Upper lobe of left lung (tissue), 6 donors: Measurements from ENCODE around the gene CFAP251. TPM values are rescaled to one million over a fixed set of nuclear protein-coding genes. Genes with fewer than 3 reads are reported as not detected.

Source experiments
- ATAC-seq, 2 donors: fragments of 200-7000 bp; cut with Tn5 transposase; one replicate each; pipeline ENCODE4 v1.9.1; 2022; ENCODE audit warnings: mild to moderate bottlenecking in 2 of 2, moderate library complexity in 2 of 2; ENCODE audit not compliant: low FRiP score in 2 of 2
- DNase-seq, 2 donors: peaks; one replicate each; pipeline ENCODE4 v3.0.0-alpha.2; 2019 to 2020
- H3K27ac ChIP-seq, 4 donors: fragments of 200-600 bp; sonication (generic); one replicate each; pipeline ENCODE4 v1.5.1; 2016 to 2019
- H3K27me3 ChIP-seq, 4 donors: fragments of 200-600 bp; sonication (generic); one replicate each; pipeline ENCODE4 v1.5.1; 2017 to 2019
- H3K36me3 ChIP-seq, 4 donors: fragments of 200-600 bp; sonication (generic); one replicate each; pipeline ENCODE4 v1.5.1; 2016 to 2019
- H3K4me1 ChIP-seq, 4 donors: fragments of 200-600 bp; sonication (generic); one replicate each; pipeline ENCODE4 v1.5.1; 2018 to 2019
- H3K4me3 ChIP-seq, 4 donors: fragments of 200-600 bp; sonication (generic); one replicate each; pipeline ENCODE4 v1.5.1; 2017 to 2019; ENCODE audit warnings: mild to moderate bottlenecking in 2 of 4, moderate library complexity in 1 of 4
- H3K9me3 ChIP-seq, 4 donors: fragments of 200-600 bp; sonication (generic); one replicate each; pipeline ENCODE4 v1.5.1; 2018 to 2019
- EP300 ChIP-seq, 4 donors: sonication (generic); formaldehyde crosslinking; IDR thresholded peaks; one replicate each; pipeline ENCODE4 v1.5.1; 2017; ENCODE audit warnings: antibody characterized with exemption in 4 of 4, control low read depth in 2 of 4
- POLR2A ChIP-seq, 4 donors: fragments of 450-650 bp; IDR thresholded peaks; one replicate each; pipeline ENCODE4 v1.5.1; 2016 to 2017; ENCODE audit warnings: antibody characterized with exemption in 4 of 4, mild to moderate bottlenecking in 2 of 4
- POLR2AphosphoS5 ChIP-seq, 2 donors: sonication (generic); formaldehyde crosslinking; IDR thresholded peaks; one replicate each; pipeline ENCODE4 v1.5.1; 2017; ENCODE audit warnings: antibody characterized with exemption in 2 of 2
- WGBS, 2 donors: methylation state at CpG; one replicate each; pipeline ENCODE4 v1.1.5; 2017 to 2018; 5-methylcytosine and 5-hydroxymethylcytosine counted together
- total RNA-seq, 6 donors: library from RNA; depleted of rRNA in 4 of 6; stranded (reverse); fragments of >200 nt in 4 of 6; gene quantifications; one replicate each; pipeline versions ENCODE4 v1.1.0 to v1.2.1, GENCODE V29; 2016 to 2021
- TF ChIP-seq, protein P1 (sequence below), 6 experiments: fragments of 450-650 bp in 4 of 6; fragments of 200-600 bp in 2 of 6; sonication (generic) in 2 of 6; IDR thresholded peaks; one replicate each; pipeline ENCODE4 v1.5.1; 2016 to 2019; ENCODE audit warnings: antibody characterized with exemption in 6 of 6
- donor health status: DM: no; HTN: no; CAD: no; lungs with moderate emphysema.
- donor health status: DM: no; HTN: yes; CAD: no; lungs with severe emphysema.

CFAP251 gene
- total RNA-seq, 6 donors from 2014 or later, result 3.1 to 65.1 (median 12.7) TPM

DNA sequence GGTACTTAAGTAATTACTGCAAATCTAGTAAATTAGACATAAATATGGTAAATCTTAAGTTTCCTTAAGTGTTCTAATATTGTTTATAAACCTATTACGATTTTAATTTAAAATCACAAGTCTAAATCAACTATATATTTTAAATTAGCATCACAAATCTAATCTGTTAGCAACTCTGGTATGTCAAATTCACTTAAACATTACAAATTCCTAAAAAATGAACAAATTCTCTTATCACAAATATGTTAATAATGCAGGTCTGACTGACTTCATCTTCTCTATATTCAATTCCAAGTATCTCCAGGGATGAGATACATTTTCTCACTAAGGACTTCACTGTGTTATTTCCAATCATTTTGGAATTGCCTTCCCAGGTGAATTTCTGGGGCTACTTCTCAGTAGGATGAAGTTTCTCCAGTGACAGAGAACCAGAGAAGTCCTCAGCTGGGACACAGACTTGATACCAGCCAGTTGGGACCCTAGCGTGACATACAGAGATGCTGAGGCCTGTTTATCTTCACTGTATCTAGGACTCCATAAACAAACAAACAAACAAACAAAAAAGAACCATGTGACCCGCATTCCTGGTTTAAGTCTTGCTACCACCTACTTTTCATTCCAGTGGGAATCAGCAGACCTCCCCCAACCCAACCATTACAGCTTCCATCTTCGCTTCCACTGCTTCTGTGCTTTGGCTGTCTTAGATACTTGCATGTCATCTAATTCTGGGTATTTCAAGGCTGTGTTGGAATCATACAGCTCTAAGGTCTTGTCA, 21.8 kb downstream of the CFAP251 start:
- no peaks in the 10 kb centered on the region for H3K27me3 ChIP-seq
- H3K4me1 ChIP-seq, result no peaks in the 10 kb centered on the region
- DNase-seq (no peak), ATAC-seq (no peak)
- H3K36me3 ChIP-seq, result peaks cover 0 to 8% (median 0%) of the 10 kb centered on the region in 4 donors
- no peak for TF ChIP-seq POLR2A (IDR thresholded peaks at IDR 0.05)
- TF ChIP-seq EP300 (IDR thresholded peaks at IDR 0.05), result no peak
- TF ChIP-seq POLR2AphosphoS5 (IDR thresholded peaks at IDR 0.05), result no peak
- TF ChIP-seq, protein P1, sequence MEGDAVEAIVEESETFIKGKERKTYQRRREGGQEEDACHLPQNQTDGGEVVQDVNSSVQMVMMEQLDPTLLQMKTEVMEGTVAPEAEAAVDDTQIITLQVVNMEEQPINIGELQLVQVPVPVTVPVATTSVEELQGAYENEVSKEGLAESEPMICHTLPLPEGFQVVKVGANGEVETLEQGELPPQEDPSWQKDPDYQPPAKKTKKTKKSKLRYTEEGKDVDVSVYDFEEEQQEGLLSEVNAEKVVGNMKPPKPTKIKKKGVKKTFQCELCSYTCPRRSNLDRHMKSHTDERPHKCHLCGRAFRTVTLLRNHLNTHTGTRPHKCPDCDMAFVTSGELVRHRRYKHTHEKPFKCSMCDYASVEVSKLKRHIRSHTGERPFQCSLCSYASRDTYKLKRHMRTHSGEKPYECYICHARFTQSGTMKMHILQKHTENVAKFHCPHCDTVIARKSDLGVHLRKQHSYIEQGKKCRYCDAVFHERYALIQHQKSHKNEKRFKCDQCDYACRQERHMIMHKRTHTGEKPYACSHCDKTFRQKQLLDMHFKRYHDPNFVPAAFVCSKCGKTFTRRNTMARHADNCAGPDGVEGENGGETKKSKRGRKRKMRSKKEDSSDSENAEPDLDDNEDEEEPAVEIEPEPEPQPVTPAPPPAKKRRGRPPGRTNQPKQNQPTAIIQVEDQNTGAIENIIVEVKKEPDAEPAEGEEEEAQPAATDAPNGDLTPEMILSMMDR (IDR thresholded peaks at IDR 0.05), result no peak
- no peaks in the 10 kb centered on the region for H3K9me3 ChIP-seq
- H3K4me3 ChIP-seq, result no peak overlapping the region
- H3K27ac ChIP-seq, result no peak overlapping the region
- WGBS, 2 donors, result 78 to 94% methylated on average over 4 of the region's 4 CpGs

- TF ChIP-seq POLR2A (IDR thresholded peaks at IDR 0.05) (no peak), POLR2AphosphoS5 (IDR thresholded peaks at IDR 0.05) (no peak)
- TF ChIP-seq, protein P1 (IDR thresholded peaks at IDR 0.05), result no peak
- Histone ChIP-seq H3K27ac (no peak overlapping the region), H3K36me3 (peaks cover 0 to 8% (median 0%) of the 10 kb centered on the region in 4 donors), H3K4me1 (no peaks in the 10 kb centered on the region), H3K27me3 (no peaks in the 10 kb centered on the region), H3K4me3 (no peak overlapping the region), H3K9me3 (no peaks in the 10 kb centered on the region)
- DNase-seq (no peak), ATAC-seq (peak in 1 of 2 donors; percentile 46)
- WGBS, 2 donors, result 97 to 98% methylated on average over 10 to 15 of the region's 15 CpGs
Measured at GRCh38 chr12:121942145-121942718, 23.8 kb downstream of the CFAP251 start.

GRCh38 chr12:121943926-121944325, 25.5 kb downstream of the CFAP251 start:
- H3K4me1 ChIP-seq, result no peaks in the 10 kb centered on the region

DNA sequence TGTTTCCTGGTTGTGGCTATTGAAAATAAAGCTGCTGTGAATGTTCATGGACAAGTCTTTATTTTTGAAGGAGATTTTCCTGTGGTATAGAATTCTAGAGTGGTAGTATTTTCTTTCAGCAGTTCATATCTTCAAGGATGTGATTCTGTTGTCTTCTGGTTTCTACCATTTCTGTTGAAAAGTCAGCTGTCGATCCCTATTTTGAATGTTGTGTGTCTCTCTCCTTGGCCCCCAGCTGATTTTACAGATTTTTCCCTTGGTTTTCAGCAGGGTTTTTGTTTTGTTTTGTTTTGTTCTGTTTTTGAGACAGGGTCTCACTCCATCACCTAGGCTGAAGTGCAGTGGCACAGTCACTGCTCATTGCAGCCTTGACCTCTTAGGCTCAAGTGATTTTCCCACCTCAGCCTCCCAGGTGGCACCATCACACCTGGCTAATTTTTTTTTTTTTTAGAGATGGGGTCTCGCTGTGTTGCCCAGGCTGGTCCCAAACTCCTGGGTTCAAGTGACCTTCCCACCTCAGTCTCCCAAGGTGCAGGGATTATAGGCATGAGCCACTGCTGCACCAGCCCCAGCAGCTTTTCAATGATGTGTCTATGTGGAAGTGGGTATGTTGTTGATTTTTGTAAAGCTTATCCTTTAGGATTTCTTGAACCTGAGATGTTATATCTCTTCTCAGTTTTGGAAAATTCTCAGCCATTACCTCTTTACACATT, 28.1 kb downstream of the CFAP251 start:
- Histone ChIP-seq H3K27me3 (no peaks in the 10 kb centered on the region), H3K36me3 (peaks cover 0 to 8% (median 0%) of the 10 kb centered on the region in 4 donors), H3K27ac (no peak overlapping the region), H3K4me1 (no peaks in the 10 kb centered on the region), H3K9me3 (no peaks in the 10 kb centered on the region), H3K4me3 (no peak overlapping the region)
- no peak for DNase-seq
- no peak for TF ChIP-seq POLR2AphosphoS5 (IDR thresholded peaks at IDR 0.05)
- no peak for TF ChIP-seq POLR2A (IDR thresholded peaks at IDR 0.05)
- TF ChIP-seq EP300 (IDR thresholded peaks at IDR 0.05), result no peak
- TF ChIP-seq, protein P1 (IDR thresholded peaks at IDR 0.05), result no peak
- no peak for ATAC-seq
- WGBS, 2 donors, result 98 to 100% methylated on average over 2 of the region's 2 CpGs

More at GRCh38 chr12:121943926-121944325, 25.5 kb downstream of the CFAP251 start:
- no peaks in the 10 kb centered on the region for H3K9me3 ChIP-seq
- TF ChIP-seq EP300 (IDR thresholded peaks at IDR 0.05) (no peak), POLR2A (IDR thresholded peaks at IDR 0.05) (no peak), POLR2AphosphoS5 (IDR thresholded peaks at IDR 0.05) (no peak)
- TF ChIP-seq, protein P1 (IDR thresholded peaks at IDR 0.05), result no peak
- H3K27me3 ChIP-seq, result no peaks in the 10 kb centered on the region
- no peak for ATAC-seq
- peaks cover 0 to 8% (median 0%) of the 10 kb centered on the region in 4 donors for H3K36me3 ChIP-seq
- H3K27ac ChIP-seq, result no peak overlapping the region
- no peak overlapping the region for H3K4me3 ChIP-seq
- no peak for DNase-seq
